HG03064 (cell line): Measurements from ENCODE around the gene COA8.

ENCODE experiments used
- ATAC-seq: cut with Tn5 transposase; IDR thresholded peaks from one replicate; pipeline ENCODE4 v1.9.1; 2021; ENCODE audit warnings: low read depth; ENCODE audit not compliant: unreplicated experiment

COA8 gene

GRCh38 chr14:103535891-103536565 lies 26.7 kb upstream of the COA8 start:
- ATAC-seq, result no peak

GRCh38 chr14:103536693-103537092 lies 26.1 kb upstream of the COA8 start:
- no peak for ATAC-seq

DNA sequence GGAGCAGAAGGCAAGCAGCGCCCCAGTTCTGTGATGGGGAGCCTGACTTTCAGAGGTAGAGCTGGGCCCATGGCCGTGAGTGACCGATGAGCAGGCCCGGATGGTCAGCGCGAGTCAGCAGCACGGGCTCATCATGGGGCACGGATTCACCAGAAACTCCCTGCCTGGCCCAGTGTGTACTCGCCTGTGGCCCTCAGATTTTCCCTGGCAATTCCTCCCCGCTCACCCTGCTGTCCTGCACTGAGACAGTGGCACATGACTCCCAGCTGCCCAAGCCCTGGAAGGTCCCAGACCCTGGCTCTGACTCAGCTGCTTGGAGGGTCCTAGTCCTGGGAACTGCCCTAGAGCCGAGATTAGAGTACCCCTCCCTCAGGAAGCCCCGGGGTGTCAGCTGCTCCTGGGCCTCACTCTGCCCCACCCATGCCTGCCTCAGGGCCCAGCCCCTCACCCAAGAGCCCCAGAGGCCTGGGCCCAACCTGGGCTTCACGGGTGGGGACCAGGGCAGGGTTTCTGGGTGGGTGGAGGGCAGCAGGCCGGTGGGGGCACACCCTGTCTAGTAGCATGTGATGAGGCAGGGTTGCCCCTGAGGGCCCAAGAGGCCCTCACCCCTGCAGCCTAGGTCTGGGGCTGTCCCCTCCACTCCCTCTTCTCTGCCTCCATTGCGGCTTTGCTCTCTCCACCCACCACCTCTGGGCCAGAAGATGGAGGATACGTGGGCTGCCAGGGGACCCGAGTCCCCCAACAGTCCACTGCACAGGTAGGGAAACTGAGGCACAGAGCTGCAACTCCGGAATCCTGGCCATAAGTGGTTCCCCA lies 25.4 kb upstream of the COA8 start:
- no peak for ATAC-seq

DNA sequence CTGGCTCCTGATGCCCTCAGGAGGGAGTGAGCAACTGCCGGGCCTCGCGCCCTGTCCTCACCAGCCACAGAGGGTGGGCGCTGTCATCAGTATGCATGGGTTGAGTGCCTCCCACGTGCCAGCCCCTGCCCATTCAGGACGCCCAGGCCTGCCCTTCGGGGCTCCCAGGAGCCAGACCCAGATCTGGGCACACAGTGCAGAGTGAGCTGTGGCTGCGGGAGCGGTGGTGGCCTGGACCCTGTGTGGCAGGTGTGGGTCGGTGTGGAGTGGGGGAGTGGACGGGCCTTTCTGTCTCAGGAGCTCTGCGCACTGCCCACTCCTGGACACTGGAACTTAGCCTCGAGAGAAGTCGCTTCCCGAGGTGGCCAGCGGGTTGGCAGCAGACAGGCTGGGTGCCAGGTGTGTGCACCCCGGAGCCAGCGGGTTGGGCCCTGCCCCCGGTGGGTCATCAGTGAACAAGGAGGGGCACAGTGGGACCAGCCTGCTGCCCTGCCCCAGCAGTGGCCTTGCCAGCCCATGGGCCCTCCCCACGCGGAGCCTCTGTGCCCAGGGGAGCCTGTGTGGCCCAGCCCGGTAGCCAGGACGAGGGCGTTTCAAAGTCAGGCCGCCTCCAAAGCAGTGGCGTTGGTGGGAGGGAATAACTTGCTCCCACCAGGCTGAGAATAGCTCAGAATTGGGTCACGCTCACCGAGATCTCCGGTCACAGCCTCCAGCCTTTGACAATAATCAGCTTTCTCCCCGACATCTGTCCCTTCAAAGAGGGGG lies 24.3 kb upstream of the COA8 start:
- no peak for ATAC-seq

DNA sequence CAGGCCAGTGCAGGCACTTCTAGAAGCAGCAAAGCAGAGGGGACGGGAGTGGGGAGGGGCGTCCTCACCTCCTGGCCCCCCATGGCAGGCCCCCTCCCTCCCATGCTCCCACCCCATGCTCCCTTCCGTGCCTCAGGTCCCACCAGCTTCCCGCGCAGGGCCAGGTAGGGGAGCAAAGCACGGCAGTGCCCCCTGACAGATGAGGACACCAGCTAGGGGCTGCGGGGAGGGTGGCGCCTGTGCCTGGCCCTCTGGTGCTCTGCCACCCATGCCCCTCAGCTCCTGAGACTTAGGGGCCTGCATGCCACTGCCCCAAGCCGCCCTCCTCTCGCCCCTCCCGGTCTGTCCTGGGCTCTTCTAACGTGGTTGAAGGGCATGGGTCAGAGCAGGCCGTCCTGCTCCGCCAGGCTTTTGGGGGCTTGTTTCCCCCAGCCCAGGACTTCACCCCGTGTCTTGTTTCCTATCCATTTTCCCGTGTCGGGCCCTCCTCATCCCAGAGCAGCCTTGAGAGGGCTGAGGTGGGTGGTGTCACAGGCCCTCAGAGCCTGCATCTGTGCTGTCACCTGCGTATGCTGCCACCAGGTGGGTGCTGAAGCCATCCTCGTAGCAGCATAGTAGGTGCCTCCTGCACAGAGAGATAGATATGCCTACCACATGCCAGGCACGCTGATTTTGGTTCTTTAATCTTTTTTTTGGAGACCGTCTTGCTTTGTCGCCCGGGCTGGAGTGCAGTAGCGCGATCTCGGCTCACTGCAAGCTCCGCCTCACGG lies 23.5 kb upstream of the COA8 start:
- no peak for ATAC-seq

DNA sequence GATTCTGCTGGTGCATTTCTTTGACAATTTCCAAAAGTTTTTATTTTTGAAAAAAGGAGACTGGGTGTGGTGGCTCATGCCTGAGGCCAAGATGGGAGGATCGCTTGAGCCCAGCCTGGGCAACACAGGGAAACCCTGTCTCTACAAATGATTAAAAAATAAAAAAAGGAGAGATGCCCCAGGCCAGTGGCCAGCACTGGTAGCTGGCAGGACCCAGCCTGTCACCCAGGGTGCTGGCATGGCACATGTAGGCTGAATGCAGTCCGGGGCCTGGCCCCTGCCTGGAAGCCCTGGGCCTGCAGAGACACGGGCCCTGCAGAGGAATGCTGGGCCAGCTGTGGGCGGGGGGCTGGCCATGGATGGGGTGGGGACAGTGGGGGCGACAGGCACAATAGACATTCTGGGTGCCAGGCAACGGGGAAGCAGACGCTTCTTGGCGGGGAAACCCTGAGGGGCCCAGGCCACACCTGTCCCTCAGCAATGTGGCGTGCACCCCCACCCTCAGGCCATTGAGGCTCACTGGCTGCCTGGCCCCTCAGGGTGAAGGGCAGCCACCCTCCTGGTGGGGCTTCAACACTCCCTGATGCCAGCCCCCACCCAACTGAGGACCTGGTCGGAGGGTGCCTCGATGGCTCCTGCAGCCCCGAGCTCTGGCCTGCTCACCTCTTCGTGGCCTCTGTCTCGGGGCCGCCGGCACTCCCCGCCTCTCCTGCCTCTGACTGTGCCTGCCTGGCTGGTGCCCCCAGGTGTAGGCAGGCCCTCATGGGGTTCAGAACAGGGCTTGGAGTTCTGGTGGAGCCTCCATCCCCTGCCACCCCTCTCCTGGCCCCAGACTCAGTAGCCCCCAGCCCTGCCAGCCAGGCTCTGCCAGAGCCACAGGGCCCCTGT lies 21.7 kb upstream of the COA8 start:
- no peak for ATAC-seq

DNA sequence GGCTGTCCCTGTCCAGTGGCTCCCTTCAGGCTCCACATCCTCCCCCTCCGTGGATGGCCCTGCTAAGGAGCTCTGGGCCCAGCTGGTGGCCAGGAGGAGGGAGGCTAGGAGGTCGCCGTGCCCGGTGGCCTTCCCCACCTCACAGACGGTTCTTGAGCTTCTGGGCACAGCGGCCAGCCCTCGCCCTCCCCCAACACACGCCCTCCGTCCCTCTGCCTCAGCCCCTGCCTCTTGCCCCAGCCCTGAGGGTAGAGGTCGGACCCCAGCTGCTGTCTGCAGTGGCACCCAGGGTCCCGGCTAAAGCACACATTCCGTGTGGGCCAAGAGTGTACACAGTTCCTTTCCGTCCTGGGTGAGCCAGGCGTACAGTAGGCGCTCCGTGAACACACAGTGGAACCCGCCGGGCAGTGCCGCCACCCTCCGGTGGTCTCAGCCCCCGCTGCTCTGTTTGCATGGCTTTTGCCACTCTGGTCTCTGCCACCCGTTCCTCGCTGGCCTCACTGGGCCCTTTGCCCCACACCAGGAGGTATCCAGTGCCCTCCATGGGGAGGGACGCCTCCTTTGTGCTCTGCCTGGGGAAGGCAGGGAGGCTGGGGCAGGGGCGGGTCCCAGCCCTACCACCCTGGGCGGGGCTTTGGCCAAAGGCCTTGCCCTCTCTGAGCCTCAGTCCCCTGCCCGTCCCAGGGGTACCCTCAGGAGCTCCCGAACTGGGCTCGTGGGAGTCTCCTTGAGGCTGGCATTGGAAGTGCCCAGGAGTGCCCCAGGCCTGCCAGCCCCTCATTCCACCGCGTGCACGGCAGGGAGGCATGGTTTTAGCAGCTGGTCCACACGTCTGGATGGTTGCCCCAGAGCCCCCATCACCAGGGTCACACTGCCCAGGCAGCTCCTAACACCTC lies 20.8 kb upstream of the COA8 start:
- ATAC-seq, result no peak

DNA sequence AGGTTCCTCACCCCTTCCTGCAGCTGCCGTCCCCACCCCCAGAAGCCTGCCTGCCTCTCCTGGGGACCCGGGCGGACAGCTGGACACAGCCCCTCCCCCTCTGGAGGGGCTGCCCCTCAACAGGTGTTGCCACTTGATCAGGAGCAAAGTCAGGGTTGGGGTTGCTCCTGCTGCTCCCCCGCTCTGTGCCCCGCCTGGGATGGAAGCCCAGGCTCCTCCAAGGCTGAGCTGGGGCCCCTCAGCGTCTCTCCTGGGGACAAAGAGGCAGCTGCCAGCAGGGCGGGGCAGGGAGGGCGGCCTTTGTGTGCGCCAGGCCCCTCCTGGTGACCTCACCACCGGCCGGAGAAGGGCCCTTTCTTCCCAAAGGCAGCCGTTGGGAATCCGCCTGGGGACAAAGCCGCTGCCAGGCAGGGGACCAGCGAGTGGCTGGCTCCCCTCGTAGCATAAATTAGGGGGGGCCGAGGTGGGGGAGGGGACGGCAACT lies 20.1 kb upstream of the COA8 start:
- no peak for ATAC-seq

GRCh38 chr14:103543140-103543539 lies 19.6 kb upstream of the COA8 start:
- ATAC-seq, result no peak

DNA sequence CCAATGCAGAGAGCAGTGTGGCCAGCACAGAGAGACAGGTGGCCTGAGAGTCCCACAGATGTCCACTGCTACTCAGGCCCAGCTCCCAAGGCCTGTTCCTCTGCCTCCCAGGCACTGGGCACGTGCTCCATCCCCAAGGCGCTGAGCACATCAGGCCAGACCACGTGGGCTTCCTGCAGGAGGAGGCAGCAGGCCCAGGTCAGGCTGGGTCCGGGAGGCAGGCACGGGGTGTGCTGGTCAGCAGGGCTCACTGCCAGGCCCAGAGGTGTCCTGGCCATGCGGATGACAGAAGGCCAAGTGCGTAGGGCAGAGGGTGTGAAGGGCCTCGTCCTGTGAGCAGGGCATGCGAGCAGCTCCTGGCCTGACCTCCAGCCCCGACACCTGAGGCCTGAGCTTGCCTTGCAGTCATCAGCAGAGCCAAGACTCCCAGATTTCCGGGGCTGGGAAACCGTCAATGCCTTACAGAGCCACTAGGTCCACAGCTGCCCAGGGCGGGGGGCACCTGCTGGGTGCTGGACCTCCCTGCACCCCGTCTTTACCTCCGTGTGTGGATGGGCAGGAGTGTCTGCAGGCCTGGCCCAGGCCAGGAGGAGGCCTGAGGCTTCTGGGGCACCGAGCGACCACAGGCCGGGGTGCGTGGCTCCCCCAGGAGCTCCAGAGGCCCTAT lies 18.9 kb upstream of the COA8 start:
- ATAC-seq, result no peak

GRCh38 chr14:103544388-103545218 lies 18.2 kb upstream of the COA8 start:
- ATAC-seq, result no peak

DNA sequence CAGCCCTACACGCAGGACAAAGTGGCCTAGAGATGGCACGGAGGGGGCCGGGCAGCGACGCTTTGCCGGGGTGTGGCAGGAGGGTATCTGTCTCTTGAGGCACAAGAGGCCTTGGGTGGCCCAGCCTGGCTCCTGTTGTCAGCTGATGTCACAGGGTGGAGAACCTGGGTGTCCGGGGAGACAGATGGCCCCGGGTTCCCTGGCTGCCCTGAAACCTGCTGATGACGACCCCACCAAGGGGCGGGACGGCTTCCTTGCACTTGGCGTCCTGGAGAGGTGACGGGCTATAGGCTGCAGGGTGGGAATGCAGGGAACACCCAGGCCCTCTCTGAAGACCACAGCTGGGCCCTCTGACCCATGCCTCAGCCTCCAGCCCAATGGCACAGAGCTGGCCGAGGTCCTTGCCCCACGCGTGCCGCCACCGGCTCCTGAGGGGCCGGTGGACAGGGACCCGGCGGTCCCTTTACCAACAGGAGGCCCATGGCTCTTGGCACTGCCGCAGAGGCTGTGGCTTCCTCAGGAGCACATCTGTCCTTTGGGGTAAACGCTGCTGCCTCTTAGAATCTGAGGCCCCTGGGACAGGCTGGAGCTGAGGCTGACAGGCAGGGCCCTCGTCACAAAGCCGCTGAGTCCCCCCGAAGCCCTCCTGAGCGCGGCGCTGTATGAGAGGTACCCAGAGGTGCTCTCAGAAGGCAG lies 17.4 kb upstream of the COA8 start:
- ATAC-seq, result no peak

DNA sequence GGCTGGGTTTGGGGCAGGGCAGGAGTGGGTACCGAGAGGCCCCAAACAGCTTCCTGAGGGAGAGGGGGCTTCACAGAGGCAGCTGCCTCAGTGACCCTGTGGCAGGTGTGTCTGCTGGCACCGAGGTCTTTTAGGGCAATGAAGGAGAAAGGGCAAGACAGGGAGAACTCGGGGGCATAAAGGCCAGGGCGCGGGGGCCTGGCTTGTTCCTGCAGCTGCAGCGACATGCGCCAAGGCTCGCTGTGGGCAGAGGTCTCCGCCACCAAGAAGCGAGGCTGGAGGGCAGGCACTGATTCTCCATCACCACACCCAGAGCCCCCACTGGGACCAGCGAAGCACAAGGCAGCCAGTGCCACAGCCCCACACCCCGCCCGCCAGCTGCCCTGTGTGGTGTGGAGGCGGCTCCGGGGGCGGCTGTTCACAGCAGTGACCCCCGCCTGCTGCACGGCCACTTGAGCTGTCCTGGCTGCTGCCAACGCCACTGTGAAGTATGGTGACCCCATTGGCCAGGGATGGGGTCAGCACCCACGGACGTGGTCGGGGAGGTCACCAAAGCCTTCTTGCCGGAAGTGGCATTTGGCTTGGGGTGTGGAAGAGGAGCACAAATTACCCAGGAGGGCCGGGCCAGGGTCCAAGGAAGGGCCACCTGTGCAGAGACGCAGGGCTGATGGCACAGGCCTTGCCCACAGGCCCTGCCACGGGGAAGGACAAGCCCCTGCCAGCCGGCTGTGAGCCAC lies 16.7 kb upstream of the COA8 start:
- no peak for ATAC-seq

DNA sequence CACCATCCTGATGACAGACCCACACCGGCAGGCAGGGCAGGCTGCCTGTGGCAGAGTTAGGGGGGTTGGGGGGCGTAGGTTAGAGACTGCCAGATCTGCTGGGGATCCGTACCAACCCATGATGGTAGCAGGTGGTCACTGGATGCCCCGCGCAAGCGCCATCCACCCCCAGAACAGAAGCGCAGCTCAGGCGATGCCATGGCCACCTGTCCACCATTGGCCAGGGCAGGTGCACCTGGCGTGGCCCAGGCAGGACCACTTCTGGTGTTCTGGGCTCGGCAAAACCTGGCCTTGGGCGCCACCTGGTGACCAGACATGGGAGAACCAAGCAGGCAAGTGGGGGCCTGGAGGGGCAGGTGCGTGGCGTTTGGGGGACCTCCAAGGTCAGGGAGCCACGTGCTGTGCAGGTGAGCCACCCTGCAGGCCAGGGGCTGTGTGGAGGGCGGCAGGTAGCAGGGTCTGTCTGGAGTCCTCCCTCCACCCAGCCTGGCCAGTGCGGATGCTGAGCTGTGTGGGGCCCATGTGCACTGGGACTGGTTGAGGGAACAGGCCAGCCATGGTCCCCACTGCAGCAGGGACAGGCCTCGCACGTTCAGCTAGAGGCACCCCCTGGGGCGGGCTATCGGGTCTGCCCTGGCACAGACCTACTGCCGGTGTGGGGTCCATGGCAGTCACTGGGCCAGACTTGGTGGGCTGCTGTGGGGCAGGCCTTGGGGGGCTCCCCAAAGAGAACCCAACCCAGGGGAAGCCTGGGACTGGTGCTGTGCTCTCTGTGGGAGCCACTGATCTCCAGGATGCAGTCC lies 15.9 kb upstream of the COA8 start:
- ATAC-seq, result no peak

- no peak for ATAC-seq
Measured at GRCh38 chr14:103547455-103547940, 15.3 kb upstream of the COA8 start.
